DLD1 (cell line): ENCODE data around the gene ARFGEF3.

Source experiments
- in situ Hi-C: cut with HindIII; loops from 2 replicates; pipeline ENCODE4 v1.10.0; 2017; ENCODE audit warnings: low sequenced_read_pairs

Gene ARFGEF3

DNA sequence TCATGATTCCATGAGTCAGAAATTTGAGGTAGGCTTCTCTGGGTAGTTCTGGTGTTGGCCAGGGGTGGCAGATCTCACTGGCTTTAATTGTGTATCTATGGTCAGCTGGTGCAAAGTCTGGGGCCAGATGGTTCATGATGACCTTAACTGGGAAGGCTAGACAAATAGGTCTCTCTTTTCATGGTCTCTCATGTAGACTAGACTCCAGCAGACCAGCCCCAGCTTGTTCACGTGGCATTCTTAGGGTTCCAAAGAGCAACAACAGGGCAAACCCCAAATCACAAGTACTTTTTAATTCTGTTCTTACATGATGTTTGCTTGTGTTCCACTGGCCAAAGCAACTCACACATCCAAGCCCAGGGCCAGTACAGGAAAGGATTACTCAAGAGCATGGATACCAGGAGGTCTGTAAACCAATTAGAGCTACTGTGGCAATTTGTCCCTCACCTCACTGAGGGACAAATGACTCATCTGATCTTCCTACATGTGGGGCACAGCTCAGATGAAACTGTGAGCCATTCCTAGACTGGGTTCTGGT is 136.1 kb downstream of the ARFGEF3 start:
- in situ Hi-C loops = no loop called here

DNA sequence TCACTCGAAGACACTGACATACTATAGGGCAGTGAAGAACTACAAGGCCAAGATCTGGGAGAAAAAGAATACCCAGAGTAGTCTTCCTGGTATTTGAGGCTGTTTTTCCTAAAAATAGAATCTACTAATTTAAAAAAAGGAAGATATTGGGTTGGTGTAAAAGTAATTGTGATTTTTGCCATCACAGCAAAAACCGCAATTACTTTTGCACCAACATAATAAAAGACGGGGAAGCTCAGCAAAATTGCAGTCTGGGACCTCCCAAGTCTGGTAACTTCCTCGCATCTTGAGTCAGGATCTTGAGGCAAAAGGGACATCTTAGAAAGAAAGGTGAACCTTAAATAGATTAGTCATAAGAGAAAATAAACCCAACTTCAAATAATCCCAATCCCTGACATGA is 138.7 kb downstream of the ARFGEF3 start:
- in situ Hi-C loops = no loop called here

DNA sequence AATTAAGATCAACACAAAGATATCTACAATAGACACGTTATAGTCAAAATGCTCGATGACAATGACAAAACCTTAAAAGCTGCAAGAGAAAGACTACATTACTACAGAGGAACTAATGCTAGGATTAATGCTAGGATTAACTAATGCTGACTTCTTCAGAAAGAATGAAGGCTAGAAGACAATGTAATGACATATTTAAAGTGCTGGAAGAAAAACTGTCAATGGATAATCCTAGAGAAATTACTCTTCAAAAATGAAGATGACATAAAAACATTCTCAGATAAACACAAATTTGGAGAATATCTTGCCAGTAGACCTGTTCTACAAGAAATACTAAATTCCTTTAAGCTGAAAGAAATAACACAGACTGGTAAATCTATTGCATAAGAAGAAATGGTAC is 140.8 kb downstream of the ARFGEF3 start:
- in situ Hi-C loops = no loop called here

DNA sequence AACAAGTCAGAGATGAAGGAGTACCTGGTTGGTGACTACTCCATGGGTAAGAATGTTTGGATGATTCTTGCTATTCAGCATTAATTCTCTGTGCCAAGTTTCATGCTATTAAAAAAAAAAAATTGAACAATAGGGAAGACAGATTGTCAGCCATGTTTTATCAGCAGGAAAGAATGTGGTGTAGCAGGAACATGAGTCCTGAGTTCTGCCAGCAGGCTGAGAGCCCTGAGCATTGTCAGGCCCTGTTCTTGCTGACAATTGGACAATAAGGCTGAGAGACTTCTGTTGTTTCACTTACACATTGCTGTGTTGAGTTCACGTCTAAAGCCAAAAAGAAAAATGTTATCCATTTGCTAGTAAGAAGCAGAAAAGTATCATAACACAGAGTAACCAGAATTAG is 145.6 kb downstream of the ARFGEF3 start:
- in situ Hi-C loops = no loop called here

DNA sequence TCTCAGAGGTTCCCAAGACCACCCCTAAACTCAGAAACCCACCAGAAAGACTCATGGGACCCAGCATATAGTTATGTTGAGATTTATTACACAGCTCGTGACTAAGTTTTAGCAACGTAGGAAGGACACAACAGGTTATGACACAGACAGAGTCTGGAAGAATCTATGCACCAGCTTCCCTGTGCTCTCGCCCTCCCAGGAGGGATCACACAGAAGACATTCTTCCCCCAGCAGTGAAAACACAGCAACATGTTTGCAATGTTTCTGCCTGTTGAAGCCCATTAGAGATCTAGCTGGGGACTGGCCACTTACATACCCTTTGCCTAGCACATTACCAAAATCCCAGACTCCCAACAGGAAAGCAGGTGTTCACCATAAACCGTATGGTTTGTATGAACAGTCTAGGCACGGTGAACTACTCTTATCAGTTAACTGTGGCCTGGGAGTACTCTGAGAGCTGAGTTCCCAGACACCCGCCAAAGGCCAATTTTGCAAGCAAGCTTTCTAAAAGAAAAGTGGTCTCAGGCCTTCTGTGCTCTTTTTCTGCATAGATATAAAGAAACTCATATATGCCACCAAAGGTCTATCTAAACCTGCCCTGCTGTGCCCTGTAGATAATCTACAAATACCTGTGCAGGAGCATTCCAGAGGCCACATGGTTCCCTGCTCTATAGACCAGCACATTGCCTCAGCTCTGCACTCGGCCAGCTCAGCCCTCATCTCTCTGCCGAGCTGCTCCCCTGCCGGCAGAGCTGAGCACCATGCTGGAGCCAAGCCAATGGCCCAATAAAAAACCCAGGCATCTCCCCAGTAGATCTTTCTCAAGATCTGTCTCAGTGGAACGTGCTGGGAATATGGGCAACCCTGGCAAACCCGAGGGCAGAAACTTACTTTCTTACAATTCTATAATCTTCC is 146.3 kb downstream of the ARFGEF3 start:
- in situ Hi-C loops = no loop called here

DNA sequence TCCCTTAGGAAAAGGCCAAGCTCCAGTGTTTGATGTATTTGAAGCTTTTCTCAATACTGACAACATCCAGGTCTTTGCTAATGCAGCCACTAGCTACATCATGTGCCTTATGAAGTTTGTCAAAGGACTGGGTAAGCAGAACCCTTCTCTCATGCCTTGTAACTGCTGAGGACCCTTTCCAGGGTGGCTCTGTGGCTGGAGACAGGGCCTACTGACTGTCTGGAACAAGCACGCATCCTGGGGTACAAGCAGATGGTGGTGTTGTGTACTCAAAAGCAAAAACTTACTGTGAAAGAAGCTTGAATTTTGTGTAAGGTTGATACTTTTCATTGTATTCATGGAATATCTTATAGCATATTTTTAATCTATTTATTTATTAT is 147.0 kb downstream of the ARFGEF3 start:
- in situ Hi-C loops = no loop called here

DNA sequence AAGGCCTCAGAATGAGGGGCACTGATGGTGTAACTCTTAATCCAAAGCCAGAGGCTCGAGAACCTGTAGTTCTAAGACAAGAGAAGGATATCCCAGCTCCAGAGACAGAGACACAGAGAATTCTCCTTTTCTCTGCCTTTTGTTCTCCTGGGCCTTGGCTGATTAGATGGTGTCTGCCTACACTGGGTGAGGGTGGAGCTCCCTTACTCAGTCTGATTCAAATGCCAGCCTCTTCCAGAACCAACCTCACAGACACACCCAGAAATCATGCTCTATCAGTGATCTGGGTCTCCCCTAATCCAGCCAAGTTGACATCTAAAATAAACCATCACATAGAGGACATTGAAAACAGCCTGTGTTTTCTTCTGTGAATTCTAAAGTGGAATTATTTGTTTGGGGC is 148.0 kb downstream of the ARFGEF3 start:
- in situ Hi-C loops = no loop called here

DNA sequence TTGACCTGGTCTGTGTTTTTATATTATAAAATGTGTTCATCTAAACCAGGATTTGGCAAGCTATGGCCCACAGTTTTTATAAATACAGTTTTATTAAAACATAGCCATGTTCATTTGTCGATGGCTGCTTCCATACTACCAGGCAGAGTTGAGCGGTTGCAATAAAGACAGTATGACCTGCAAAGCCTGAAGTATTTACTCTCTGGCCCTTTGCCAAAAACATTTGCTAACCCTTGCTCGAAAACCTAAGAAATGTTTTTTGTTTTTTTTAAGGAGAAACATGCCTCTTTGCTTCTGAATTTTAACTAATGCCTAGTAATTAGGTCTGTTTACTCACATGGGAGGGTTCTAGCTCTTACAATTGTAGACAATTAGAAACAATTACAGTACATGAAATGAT is 148.6 kb downstream of the ARFGEF3 start:
- in situ Hi-C loops = no loop called here

DNA sequence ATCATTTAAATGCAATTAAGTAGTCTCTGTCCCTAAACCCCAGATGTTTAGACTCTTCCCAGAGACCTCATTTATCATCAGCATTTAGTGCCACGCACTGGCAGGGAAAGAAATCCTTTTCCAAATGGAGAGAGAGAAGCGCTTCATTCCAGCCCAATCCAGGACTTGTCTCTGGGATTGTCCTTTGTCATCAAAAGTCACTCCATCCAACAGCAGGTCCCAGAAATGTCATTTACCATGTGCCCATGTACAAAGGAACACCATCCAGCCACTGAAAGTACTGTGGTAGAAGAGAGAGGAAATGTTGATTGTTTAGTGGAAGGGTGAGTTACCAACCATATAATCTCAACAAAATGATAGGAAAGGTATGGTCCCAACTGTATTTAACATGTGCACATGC is 149.1 kb downstream of the ARFGEF3 start:
- in situ Hi-C loops = no loop called here

DNA sequence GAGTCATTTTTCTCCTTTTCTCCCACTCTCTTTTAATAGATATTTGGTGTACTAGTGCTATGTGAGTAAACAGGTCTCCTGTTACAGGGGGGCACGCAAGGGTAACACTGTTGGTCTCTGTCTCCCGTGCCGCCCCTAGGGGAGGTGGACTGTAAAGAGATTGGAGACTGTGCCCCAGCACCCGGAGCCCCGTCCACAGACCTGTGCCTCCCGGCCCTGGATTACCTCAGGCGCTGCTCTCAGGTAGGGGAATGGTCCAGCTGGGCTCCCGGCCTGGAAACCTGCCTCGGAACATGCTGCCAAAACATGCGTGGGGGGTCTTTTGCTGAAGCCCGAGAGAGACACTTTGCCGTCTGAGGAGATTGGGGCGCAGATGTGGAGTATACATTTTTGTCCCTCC is 149.5 kb downstream of the ARFGEF3 start:
- in situ Hi-C loops = no loop called here

DNA sequence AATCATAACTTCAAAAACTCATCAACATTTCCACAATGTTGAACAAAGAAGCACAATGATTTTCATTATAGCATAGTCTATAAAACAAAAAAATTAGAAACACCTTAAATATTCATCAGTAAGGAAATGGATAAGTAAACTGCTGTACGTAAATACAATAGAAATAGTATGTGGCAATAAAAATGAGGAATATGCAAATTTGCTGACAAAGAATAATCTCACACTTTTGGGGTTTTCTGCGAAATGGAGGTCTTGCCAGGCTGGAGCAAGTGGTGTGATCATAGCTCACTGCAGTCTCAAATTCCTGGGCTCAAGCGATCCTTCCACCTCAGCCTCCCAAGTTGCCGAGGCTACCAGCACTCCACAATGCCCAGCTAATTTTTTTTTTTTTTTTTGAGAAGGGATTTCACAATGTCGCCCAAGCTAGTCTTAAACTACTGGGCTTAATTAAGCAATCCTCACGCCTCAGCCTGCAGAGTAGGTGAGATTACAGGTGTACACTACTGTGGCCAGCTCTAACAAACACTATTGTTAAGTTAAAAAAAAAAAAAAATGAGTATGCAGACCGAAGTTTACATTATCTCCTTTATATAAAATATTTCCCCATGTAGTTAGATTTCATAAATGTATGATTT is 157.1 kb downstream of the ARFGEF3 start:
- in situ Hi-C loops = no loop called here

DNA sequence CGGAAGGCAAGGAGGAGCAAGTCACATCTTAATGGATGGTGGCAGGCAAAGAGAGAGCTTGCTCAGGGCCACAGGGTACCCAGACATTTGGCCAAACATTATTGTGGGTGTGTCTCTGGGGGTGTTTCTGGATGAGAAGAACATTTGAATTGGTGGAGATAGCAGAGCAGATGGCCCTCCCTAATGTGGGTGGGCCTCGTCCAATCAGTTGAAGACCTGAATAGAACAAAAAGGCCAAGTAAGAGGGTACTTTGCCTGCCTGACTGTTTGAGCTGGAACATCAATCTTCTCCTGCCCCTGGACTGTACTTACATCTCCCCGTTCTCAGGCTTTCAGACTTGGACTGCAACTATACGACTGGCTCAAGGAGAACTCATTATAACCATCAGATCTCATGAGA is 160.2 kb downstream of the ARFGEF3 start:
- in situ Hi-C loops = no loop called here

DNA sequence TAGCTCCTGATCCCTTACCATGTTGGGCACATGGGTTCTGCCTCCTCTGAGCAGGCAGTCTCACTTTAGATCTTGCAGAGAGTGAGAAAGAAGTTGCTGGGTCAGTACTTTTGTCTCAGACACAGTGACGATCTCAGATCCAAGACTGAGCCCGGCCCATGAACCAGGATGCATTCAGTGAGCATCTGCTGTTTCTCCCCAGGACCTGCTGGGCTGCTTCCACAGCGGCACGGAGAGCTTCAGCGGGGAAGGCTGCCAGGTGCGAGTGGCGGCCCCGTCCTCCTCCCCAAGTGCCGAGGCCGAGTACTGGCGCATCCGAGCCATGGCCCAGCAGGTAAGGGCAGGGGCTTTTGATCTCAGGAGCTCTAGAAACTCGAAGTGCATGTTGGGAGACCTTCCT is 162.1 kb downstream of the ARFGEF3 start:
- in situ Hi-C loops = no loop called here

DNA sequence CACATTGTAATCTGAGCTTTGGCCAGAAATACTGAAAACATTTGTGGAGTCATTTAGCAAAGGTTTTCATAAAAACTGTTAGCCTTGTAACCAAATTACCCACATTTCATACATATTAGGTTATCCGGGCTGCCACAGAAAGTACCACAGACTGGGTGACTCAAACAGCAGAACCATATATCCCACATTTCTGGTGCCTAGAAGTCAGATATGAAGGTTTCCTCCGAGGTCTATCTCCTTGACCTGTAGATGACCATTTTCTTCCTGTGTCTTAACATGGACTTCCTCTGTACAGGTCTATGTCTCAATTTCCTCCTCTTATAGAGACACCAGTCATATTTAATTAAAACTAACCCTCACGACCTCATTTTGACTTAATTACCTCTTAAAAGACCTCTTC is 166.5 kb downstream of the ARFGEF3 start:
- in situ Hi-C loops = no loop called here

DNA sequence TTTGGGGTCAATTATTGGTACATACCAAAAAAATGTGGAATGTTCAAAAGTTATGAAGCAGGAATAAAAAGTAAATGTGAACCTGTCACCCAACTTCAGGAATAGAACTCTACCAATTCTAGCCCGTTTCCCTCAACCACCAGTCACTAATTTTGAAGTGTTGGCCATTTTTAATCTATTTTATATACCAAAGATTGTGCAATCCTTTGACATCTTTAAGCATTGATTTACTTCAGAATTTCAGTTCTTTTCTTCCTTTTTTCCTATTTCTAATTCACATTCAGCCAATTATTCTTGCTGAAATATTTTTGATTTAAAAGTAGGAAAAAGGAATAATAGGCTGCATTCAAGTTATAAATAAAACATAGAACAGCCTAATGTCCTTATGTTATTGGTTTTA is 169.0 kb downstream of the ARFGEF3 start:
- in situ Hi-C loops = no loop called here

DNA sequence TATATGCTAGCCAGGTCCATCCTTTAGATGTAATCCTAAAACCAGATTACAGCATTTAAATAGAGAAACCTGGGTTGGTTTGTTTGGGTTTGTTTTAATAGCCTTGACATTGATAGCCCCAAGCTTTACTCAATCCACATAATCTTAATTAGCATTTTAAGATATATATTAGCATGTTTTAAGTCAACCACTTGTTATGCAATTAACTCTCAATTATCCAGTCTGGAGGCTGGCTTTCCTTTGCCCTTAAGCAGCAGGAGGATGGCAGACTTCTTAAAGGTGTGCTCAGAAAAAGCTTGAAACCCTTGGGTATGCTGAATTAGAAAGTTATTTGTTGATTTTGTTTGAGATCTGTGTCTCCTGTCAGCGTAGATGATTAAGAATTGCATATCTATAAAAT is 169.7 kb downstream of the ARFGEF3 start:
- in situ Hi-C loops = no loop called here

DNA sequence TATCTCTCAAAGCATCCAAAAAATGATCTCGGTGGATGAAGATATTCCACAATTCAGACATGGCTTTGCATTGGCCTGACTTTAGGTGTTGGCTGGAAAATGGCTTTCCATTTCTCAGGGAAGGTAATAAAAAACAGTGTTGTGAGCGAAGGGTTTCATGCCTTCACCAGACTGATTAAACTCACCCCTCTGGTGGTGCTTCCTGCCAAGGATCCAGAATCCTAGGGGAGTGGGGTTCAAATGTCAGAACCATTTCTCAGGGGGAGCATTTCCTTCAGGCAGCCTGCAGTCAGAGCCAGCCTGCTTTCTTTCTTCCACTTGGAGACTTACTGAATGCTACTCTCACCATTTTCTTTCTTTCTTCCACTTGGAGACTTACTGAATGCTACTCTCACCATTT is 170.2 kb downstream of the ARFGEF3 start:
- in situ Hi-C loops = no loop called here

DNA sequence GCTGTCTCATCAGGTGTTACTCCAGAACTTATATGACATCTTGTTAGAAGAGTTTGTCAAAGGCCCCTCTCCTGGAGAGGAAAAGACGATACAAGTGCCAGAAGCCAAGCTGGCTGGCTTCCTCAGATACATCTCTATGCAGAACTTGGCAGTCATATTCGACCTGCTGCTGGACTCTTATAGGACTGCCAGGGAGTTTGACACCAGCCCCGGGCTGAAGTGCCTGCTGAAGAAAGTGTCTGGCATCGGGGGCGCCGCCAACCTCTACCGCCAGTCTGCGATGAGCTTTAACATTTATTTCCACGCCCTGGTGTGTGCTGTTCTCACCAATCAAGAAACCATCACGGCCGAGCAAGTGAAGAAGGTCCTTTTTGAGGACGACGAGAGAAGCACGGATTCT is 172.3 kb downstream of the ARFGEF3 start:
- in situ Hi-C loops = no loop called here

DNA sequence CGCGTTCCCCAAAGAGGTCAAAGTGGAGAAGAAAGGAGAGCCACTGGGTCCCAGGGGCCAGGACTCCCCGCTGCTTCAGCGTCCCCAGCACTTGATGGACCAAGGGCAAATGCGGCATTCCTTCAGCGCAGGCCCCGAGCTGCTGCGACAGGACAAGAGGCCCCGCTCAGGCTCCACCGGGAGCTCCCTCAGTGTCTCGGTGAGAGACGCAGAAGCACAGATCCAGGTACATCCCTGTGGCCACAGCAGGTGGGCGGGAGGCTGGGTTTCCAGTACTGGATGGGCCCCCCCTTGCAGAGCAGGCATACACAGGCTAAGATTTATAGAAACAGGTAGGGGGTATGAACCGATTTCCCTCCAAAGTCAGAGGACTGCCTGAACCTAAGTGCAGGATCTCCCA is 173.2 kb downstream of the ARFGEF3 start:
- in situ Hi-C loops = no loop called here

DNA sequence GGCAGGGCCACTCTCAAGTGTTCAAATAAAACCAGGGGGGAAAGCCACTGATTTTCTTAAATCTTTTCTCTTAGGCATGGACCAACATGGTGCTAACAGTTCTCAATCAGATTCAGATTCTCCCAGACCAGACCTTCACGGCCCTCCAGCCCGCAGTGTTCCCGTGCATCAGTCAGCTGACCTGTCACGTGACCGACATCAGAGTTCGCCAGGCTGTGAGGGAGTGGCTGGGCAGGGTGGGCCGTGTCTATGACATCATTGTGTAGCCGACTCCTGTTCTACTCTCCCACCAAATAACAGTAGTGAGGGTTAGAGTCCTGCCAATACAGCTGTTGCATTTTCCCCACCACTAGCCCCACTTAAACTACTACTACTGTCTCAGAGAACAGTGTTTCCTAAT is 174.5 kb downstream of the ARFGEF3 start:
- in situ Hi-C loops = no loop called here

DNA sequence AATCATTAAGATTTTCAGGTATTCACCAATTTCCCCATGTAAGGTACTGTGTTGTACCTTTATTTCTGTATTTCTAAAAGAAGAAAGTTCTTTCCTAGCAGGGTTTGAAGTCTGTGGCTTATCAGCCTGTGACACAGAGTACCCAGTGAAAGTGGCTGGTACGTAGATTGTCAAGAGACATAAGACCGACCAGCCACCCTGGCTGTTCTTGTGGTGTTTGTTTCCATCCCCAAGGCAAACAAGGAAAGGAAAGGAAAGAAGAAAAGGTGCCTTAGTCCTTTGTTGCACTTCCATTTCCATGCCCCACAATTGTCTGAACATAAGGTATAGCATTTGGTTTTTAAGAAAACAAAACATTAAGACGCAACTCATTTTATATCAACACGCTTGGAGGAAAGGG is 175.3 kb downstream of the ARFGEF3 start:
- in situ Hi-C loops = no loop called here

DNA sequence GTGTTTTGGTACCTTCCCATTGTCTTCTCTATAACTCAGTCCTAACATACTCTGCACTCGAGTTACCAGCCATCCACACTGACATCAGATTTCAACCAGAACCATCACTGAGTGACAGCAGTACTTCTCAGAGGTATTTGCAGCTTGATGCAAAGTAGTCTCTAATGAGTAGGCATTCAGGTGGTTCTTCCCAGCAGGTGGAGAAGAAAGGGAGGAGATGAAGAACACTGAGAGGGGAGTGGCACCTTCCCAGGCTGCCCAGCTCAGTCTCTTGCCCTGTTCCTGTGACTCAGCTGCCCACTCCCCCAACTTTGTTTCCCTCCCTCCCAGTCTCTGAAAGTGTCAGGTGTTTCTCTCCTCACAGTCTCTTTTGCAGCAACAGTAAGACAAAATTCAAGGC is 177.3 kb downstream of the ARFGEF3 start:
- in situ Hi-C loops = no loop called here
